ENCODE results near the gene DKK3.

DNA sequence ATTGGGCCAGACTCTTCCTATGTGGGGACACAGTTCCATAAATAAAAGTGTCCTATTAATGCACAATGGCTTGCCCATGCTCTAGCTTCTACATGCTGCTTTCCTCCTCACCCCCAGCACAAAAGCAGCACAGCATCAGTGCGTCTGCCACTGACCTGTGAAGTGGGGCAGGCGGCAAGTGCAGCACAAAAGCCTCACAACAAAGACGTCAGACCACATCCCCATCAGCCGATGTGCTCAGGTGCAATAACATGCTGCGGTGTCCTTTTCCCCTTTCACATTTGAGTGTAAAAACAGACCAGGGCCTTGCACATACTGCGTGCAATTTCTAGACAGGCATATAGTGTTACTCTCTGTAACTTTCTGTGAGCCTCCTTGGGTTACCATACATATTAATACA, 12.8 kb downstream of the DKK3 start:
- no peak for TF ChIP-seq EZH2 (IDR thresholded peaks at IDR 0.05)
- TF ChIP-seq POLR2AphosphoS5 (IDR thresholded peaks at IDR 0.05; ENCODE audit: borderline replicate concordance, low read depth, low read length), result no peak

All from SK-N-MC (cell line).